ENCODE measurements around the gene TAF4B.

GRCh38 chr18:26406324-26406723 is 180.1 kb downstream of the TAF4B start:
- TF ChIP-seq CTCF (IDR thresholded peaks at IDR 0.05) (no peak), EZH2 (IDR thresholded peaks at IDR 0.05; ENCODE audit: borderline replicate concordance, insufficient read depth, low read depth, low read length, poor library complexity, severe bottlenecking) (no peak)
